ENCODE results near the gene SAMMSON. TPM values are rescaled to one million over a fixed set of nuclear protein-coding genes. Genes with fewer than 3 reads are reported as not detected.

SAMMSON gene
- total and polyA plus RNA-seq, 8 donors = 0.46 to 4.9 (median 1.7) TPM; not detected in 2

- Histone ChIP-seq H3K4me3 (no peak overlapping the region), H3K27ac (no peak overlapping the region), H3K9me3 (no peaks in the 10 kb centered on the region), H3K36me3 (no peaks in the 10 kb centered on the region), H3K4me1 (no peaks in the 10 kb centered on the region), H3K27me3 (no peaks in the 10 kb centered on the region)
- no peak for DNase-seq
- intact Hi-C loops (cut with DNase I; ENCODE audit: low total_unique reads) = no loop called here
- 86 to 100% (median 96%) methylated on average over 3 of the region's 3 CpGs for WGBS, 5 donors
- TF ChIP-seq CTCF (IDR thresholded peaks at IDR 0.05) (no peak), EP300 (IDR thresholded peaks at IDR 0.05) (no peak), POLR2A (IDR thresholded peaks at IDR 0.05) (no peak), POLR2AphosphoS5 (IDR thresholded peaks at IDR 0.05) (no peak)
Observed at GRCh38 chr3:70108546-70108945, 109.0 kb downstream of the SAMMSON start.

GRCh38 chr3:70110066-70110465 is 110.5 kb downstream of the SAMMSON start:
- Histone ChIP-seq H3K4me3 (no peak overlapping the region), H3K27ac (no peak overlapping the region), H3K36me3 (no peaks in the 10 kb centered on the region), H3K9me3 (no peaks in the 10 kb centered on the region), H3K4me1 (no peaks in the 10 kb centered on the region), H3K27me3 (no peaks in the 10 kb centered on the region)
- DNase-seq = no peak
- TF ChIP-seq CTCF (IDR thresholded peaks at IDR 0.05) (no peak), EP300 (IDR thresholded peaks at IDR 0.05) (no peak), POLR2A (IDR thresholded peaks at IDR 0.05) (no peak), POLR2AphosphoS5 (IDR thresholded peaks at IDR 0.05) (no peak)
- WGBS, 5 donors = 54 to 68% (median 59%) methylated on average over 2 of the region's 2 CpGs
- intact Hi-C loops (cut with DNase I; ENCODE audit: low total_unique reads) = no loop called here

- WGBS, 5 donors = 75 to 88% (median 77%) methylated on average over 1 of the region's 1 CpG
- no peak for TF ChIP-seq CTCF (IDR thresholded peaks at IDR 0.05)
- no peak for TF ChIP-seq EP300 (IDR thresholded peaks at IDR 0.05)
- no peak for TF ChIP-seq POLR2AphosphoS5 (IDR thresholded peaks at IDR 0.05)
- TF ChIP-seq POLR2A (IDR thresholded peaks at IDR 0.05) = no peak
- H3K27me3 ChIP-seq = no peaks in the 10 kb centered on the region
- H3K4me1 ChIP-seq = no peaks in the 10 kb centered on the region
- H3K4me3 ChIP-seq = no peak overlapping the region
- no peaks in the 10 kb centered on the region for H3K9me3 ChIP-seq
- no peaks in the 10 kb centered on the region for H3K36me3 ChIP-seq
- no peak overlapping the region for H3K27ac ChIP-seq
- intact Hi-C loops (cut with DNase I; ENCODE audit: low total_unique reads) = no loop called here
- DNase-seq = no peak
Observed at GRCh38 chr3:70111411-70111810, 111.9 kb downstream of the SAMMSON start.

- no peaks in the 10 kb centered on the region for H3K27me3 ChIP-seq
- WGBS, 5 donors = 77 to 88% (median 80%) methylated on average over 3 of the region's 3 CpGs
Observed at GRCh38 chr3:70112751-70113150, 113.2 kb downstream of the SAMMSON start.

More at GRCh38 chr3:70112751-70113150, 113.2 kb downstream of the SAMMSON start:
- Histone ChIP-seq H3K4me3 (no peak overlapping the region), H3K27ac (no peak overlapping the region), H3K36me3 (no peaks in the 10 kb centered on the region), H3K4me1 (no peaks in the 10 kb centered on the region), H3K9me3 (no peaks in the 10 kb centered on the region)
- TF ChIP-seq CTCF (IDR thresholded peaks at IDR 0.05) = no peak
- no peak for TF ChIP-seq EP300 (IDR thresholded peaks at IDR 0.05)
- TF ChIP-seq POLR2AphosphoS5 (IDR thresholded peaks at IDR 0.05) = no peak
- TF ChIP-seq POLR2A (IDR thresholded peaks at IDR 0.05) = no peak
- no peak for DNase-seq
- intact Hi-C loops (cut with DNase I; ENCODE audit: low total_unique reads) = no loop called here

All from stomach (tissue), 9 donors.